Stomach smooth muscle (tissue), 2 donors: ENCODE data around the gene TNIP2.
"Not testable (repeated sequence)": the region's sequence is repeated elsewhere in the genome, so short reads cannot be mapped to it uniquely, and the experiment has no call there.

Experiments used
- H3K27ac ChIP-seq: one replicate; pipeline ENCODE4 v1.7.0; 2013; ENCODE audit warnings: mild to moderate bottlenecking, low read length, inconsistent platforms
- H3K27me3 ChIP-seq, 2 donors: one replicate each; pipeline ENCODE4 v1.7.0; 2013; ENCODE audit warnings: low read length in 2 of 2; ENCODE audit not compliant: insufficient read depth in 2 of 2, control insufficient read depth in 1 of 2
- H3K36me3 ChIP-seq, 2 donors: one replicate each; pipeline ENCODE4 v1.7.0; 2013; ENCODE audit warnings: low read length in 2 of 2; ENCODE audit not compliant: control insufficient read depth in 2 of 2, insufficient read depth in 2 of 2
- H3K4me1 ChIP-seq: one replicate; pipeline ENCODE4 v1.7.0; 2013; ENCODE audit warnings: low read length; ENCODE audit not compliant: control insufficient read depth, insufficient read depth
- H3K4me3 ChIP-seq, 2 donors: one replicate each; pipeline ENCODE4 v1.7.0; 2013; ENCODE audit warnings: low read length in 2 of 2
- H3K9ac ChIP-seq, 2 donors: one replicate each; pipeline ENCODE4 v1.7.0; 2013; ENCODE audit warnings: low read length in 2 of 2, mild to moderate bottlenecking in 1 of 2
- H3K9me3 ChIP-seq, 2 donors: one replicate each; pipeline ENCODE4 v1.7.0; 2013; ENCODE audit warnings: low read length in 2 of 2; ENCODE audit not compliant: control insufficient read depth in 2 of 2
- donor health status: healthy.
- donor health status: Pancreatic carcinoma.

The TNIP2 gene

DNA sequence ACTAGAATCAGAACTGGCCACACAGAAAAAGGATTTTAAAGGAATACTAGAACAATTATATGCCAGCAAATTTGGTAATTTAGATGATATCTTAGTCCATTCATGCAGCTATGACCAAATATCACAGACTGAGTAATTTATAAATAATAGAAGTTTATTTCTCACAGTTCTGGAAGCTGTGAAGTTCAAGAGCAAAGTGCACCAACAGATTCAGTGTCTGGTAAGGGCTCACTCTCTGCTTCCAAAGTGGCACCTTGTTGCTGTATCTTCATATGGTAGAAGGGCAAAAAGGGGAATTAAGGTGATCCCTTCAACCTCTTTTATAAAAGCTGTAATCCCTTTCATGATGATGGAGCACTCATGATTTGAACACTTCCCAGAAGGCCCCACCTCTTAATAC is 20.3 kb downstream of the TNIP2 start:
- Histone ChIP-seq H3K4me3 (no peak overlapping the region), H3K9ac (no peak overlapping the region), H3K27me3 (no peaks in the 10 kb centered on the region), H3K27ac (no peak overlapping the region), H3K4me1 (no peaks in the 10 kb centered on the region), H3K9me3 (peaks cover 0 to 5% of the 10 kb centered on the region in 2 donors), H3K36me3 (peaks cover 17 to 22% of the 10 kb centered on the region in 2 donors)

DNA sequence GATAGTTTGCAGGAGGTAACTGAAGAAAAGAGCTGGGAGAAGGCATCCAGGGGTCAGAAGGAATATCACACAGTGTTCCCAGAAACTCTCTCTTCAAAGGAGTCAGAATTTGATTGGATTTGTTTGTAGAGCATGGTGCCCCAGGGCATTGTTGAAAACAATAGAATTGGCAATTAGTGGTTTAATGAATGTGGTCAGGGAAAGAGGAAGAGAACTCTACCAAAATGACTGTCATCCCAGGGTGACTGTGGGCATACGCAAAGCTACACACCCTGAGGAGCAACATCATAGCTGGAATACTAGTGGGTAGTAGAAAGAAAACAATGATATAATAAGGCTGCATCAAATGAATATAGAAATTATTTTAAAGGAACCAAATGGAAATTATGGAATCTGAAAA is 21.5 kb downstream of the TNIP2 start:
- Histone ChIP-seq H3K9ac (no peak overlapping the region), H3K27ac (no peak overlapping the region), H3K4me1 (no peaks in the 10 kb centered on the region), H3K4me3 (no peak overlapping the region), H3K9me3 (peaks cover 0 to 5% of the 10 kb centered on the region in 2 donors), H3K27me3 (no peaks in the 10 kb centered on the region), H3K36me3 (peaks cover 22% of the 10 kb centered on the region in 2 donors)

- Histone ChIP-seq H3K4me3 (no peak overlapping the region), H3K27ac (no peak overlapping the region), H3K27me3 (no peaks in the 10 kb centered on the region), H3K36me3 (peaks cover 26 to 27% of the 10 kb centered on the region in 2 donors), H3K4me1 (no peaks in the 10 kb centered on the region), H3K9me3 (peaks cover 0 to 5% of the 10 kb centered on the region in 2 donors), H3K9ac (no peak overlapping the region)
Measured at GRCh38 chr4:2733844-2734574, 22.1 kb downstream of the TNIP2 start.

- Histone ChIP-seq H3K36me3 (peaks cover 26 to 28% of the 10 kb centered on the region in 2 donors), H3K4me3 (no peak overlapping the region), H3K9ac (no peak overlapping the region), H3K9me3 (peaks cover 0 to 5% of the 10 kb centered on the region in 2 donors), H3K4me1 (no peaks in the 10 kb centered on the region), H3K27ac (no peak overlapping the region), H3K27me3 (no peaks in the 10 kb centered on the region)
Measured at GRCh38 chr4:2733001-2733843, 22.9 kb downstream of the TNIP2 start.

- Histone ChIP-seq H3K27me3 (no peaks in the 10 kb centered on the region), H3K4me1 (no peaks in the 10 kb centered on the region), H3K9ac (no peak overlapping the region), H3K36me3 (peaks cover 26 to 28% of the 10 kb centered on the region in 2 donors), H3K4me3 (no peak overlapping the region), H3K9me3 (peaks cover 0 to 5% of the 10 kb centered on the region in 2 donors), H3K27ac (no peak overlapping the region)
Measured at GRCh38 chr4:2732526-2732925, 23.6 kb downstream of the TNIP2 start.

- Histone ChIP-seq H3K9me3 (peaks cover 0 to 5% of the 10 kb centered on the region in 2 donors), H3K27me3 (no peaks in the 10 kb centered on the region), H3K4me1 (no peaks in the 10 kb centered on the region), H3K4me3 (no peak overlapping the region), H3K27ac (no peak overlapping the region), H3K9ac (no peak overlapping the region), H3K36me3 (peaks cover 26 to 28% of the 10 kb centered on the region in 2 donors)
Measured at GRCh38 chr4:2731907-2732317, 24.2 kb downstream of the TNIP2 start.

GRCh38 chr4:2729533-2729875 is 26.6 kb downstream of the TNIP2 start:
- Histone ChIP-seq H3K27ac (no peak overlapping the region), H3K9me3 (no peaks in the 10 kb centered on the region), H3K9ac (no peak overlapping the region), H3K36me3 (peaks cover 26 to 33% of the 10 kb centered on the region in 2 donors), H3K4me1 (no peaks in the 10 kb centered on the region), H3K4me3 (no peak overlapping the region), H3K27me3 (no peaks in the 10 kb centered on the region)

DNA sequence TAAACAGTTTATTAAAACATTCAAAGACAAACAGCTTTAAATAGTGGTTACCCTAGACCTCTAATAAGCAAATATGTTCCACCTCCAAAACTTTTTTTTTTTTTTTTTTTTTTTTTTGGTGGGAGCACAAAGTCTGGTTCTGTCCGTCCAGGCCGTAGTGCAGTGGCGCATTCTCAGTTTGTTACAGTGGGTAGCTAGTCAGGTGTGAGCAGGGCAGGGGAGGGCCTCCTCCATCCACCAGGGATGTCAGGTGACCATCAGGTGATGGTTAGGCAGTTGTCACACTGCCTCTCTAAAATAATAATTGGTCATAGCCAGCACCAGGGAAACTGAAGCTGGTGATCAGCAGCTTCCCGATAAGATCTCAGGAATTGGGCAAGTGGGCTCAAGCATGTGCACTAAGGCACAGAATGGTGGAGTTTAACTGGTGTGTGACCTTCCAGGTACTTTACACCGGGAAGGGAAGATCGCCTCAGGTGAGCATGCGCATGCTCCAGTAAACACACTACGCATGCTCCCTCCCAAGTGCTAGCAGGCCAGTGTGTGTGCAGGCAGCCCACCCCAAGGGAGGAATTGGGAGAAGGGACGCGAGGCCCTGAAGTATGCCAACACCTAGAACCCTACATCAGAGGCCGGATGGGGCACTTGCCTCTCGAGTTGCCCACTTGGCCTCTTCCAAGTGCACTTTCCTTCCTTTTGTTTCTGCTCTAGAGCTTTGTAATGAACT is 27.2 kb downstream of the TNIP2 start:
- no peak overlapping the region for H3K27ac ChIP-seq
- H3K27me3 ChIP-seq = no peaks in the 10 kb centered on the region
- peaks cover 26 to 33% of the 10 kb centered on the region in 2 donors for H3K36me3 ChIP-seq
- no peak overlapping the region for H3K4me3 ChIP-seq
- H3K4me1 ChIP-seq = no peaks in the 10 kb centered on the region
- H3K9ac ChIP-seq = no peak overlapping the region
- H3K9me3 ChIP-seq = no peaks in the 10 kb centered on the region

DNA sequence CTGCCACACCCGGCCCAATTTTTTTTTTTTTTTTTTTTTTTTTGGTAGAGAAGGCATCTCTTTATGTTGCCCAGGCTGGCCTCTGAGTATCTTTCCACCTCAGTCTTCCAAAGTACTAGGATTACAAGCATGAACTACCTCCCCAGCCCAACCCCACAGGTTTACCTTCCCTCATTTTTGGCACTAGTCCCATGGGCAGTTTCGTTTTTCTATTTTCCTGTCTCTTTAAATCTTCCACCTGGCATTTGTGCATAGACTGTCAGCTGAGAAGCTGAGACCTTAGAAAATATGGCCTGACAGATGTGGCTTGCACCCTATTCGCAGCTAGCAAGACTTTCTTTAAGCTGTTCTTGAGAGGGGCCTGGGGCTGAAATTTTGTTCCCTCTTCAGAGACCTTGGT is 27.9 kb downstream of the TNIP2 start:
- Histone ChIP-seq H3K9ac (no peak overlapping the region), H3K4me1 (no peaks in the 10 kb centered on the region), H3K4me3 (no peak overlapping the region), H3K27me3 (no peaks in the 10 kb centered on the region), H3K9me3 (no peaks in the 10 kb centered on the region), H3K36me3 (peaks cover 21 to 33% of the 10 kb centered on the region in 2 donors), H3K27ac (no peak overlapping the region)

GRCh38 chr4:2726881-2727280 is 29.3 kb downstream of the TNIP2 start:
- peaks cover 13 to 27% of the 10 kb centered on the region in 2 donors for H3K36me3 ChIP-seq
- H3K27me3 ChIP-seq = not testable (repeated sequence)

More at GRCh38 chr4:2726881-2727280, 29.3 kb downstream of the TNIP2 start:
- not testable (repeated sequence) for H3K4me1 ChIP-seq, H3K9ac ChIP-seq, H3K27ac ChIP-seq, H3K4me3 ChIP-seq, H3K9me3 ChIP-seq
